Colonic mucosa (tissue), 4 donors: ENCODE results near the gene MUCL3. TPM values are rescaled to one million over a fixed set of nuclear protein-coding genes. Genes with fewer than 3 reads are reported as not detected.

ENCODE experiments used
- DNase-seq: peaks from one replicate; pipeline ENCODE4 v3.0.0-alpha.2; 2020
- H3K27ac ChIP-seq: fragments of 200-600 bp; one replicate; pipeline ENCODE4 v1.8.0; 2021
- H3K27me3 ChIP-seq: fragments of 200-600 bp; one replicate; pipeline ENCODE4 v1.8.0; 2021
- H3K36me3 ChIP-seq: fragments of 200-600 bp; one replicate; pipeline ENCODE4 v1.8.0; 2021
- H3K4me1 ChIP-seq: fragments of 200-600 bp; one replicate; pipeline ENCODE4 v1.8.0; 2021; ENCODE audit warnings: mild to moderate bottlenecking
- H3K4me3 ChIP-seq: fragments of 200-600 bp; one replicate; pipeline ENCODE4 v1.8.0; 2021
- H3K9ac ChIP-seq, 2 donors: one replicate each; pipeline ENCODE4 v1.7.0; 2013; ENCODE audit warnings: control low read depth in 2 of 2, low read depth in 2 of 2, low read length in 2 of 2
- H3K9me3 ChIP-seq: fragments of 200-600 bp; one replicate; pipeline ENCODE4 v1.8.0; 2021
- CTCF ChIP-seq: fragments of 200-600 bp; IDR thresholded peaks from one replicate; pipeline ENCODE4 v1.8.0; 2022; ENCODE audit warnings: antibody characterized with exemption, mild to moderate bottlenecking
- intact Hi-C: fragments of 100-400 bp; cut with DNase I; formaldehyde crosslinking; loops from one replicate; pipeline ENCODE4 v1.14.1; 2022
- total RNA-seq, 2 donors: library from RNA; stranded (reverse); fragmentation: NEBNext Ultra II Directional in 1 of 2; extraction: Animal tissue kit (Norgen Biotek cat#: 25700) in 1 of 2; gene quantifications; one replicate each; pipeline ENCODE4 v1.2.1, GENCODE V29; 2021
- donor health status: healthy.
- donor health status: DM: no; HTN: no; CAD: no.
- donor health status: DM: no; HTN: no; CAD: no.

The MUCL3 gene
- total RNA-seq: under 1 TPM in 1 of 2 donors, not detected in 1; 0.30 TPM

- Histone ChIP-seq H3K4me1 (no peaks in the 10 kb centered on the region), H3K4me3 (no peak within 1 kb of the TSS), H3K9me3 (no peaks in the 10 kb centered on the region), H3K9ac (no peak within 1 kb of the TSS), H3K27ac (no peak within 1 kb of the TSS), H3K27me3 (no peaks in the 10 kb centered on the region), H3K36me3 (no peaks in the 10 kb centered on the region)
- intact Hi-C loops: no loop called here
- no peak for TF ChIP-seq CTCF
- DNase-seq: peak; percentile 25
Observed at GRCh38 chr6:30940361-30940986, at the start of gene MUCL3. MUCL3 (plus strand) TSS chr6:30940973; CDS start chr6:30941000, 27 bp downstream.

- Histone ChIP-seq H3K4me3 (no peak overlapping the region), H3K36me3 (peaks cover 12% of the 10 kb centered on the region)
- intact Hi-C loops: no loop called here
Observed at GRCh38 chr6:30891450-30891723, 49.4 kb upstream of the MUCL3 start.

GRCh38 chr6:30891816-30892538 is 48.8 kb upstream of the MUCL3 start:
- no peaks in the 10 kb centered on the region for H3K4me1 ChIP-seq
- H3K9ac ChIP-seq: no peak overlapping the region
- H3K36me3 ChIP-seq: peaks cover 12% of the 10 kb centered on the region
- no peaks in the 10 kb centered on the region for H3K9me3 ChIP-seq
- intact Hi-C loops: no loop called here
- no peak overlapping the region for H3K4me3 ChIP-seq
- no peak for DNase-seq
- H3K27me3 ChIP-seq: no peaks in the 10 kb centered on the region
- TF ChIP-seq CTCF: no peak
- no peak overlapping the region for H3K27ac ChIP-seq

More at GRCh38 chr6:30891450-30891723, 49.4 kb upstream of the MUCL3 start:
- no peak for TF ChIP-seq CTCF
- Histone ChIP-seq H3K4me1 (peaks cover under 1% of the 10 kb centered on the region), H3K27me3 (no peaks in the 10 kb centered on the region), H3K9ac (no peak overlapping the region), H3K9me3 (no peaks in the 10 kb centered on the region), H3K27ac (no peak overlapping the region)
- no peak for DNase-seq

- TF ChIP-seq CTCF: no peak
- no peak for DNase-seq
- Histone ChIP-seq H3K9me3 (no peaks in the 10 kb centered on the region), H3K4me1 (no peaks in the 10 kb centered on the region), H3K27ac (no peak overlapping the region), H3K27me3 (no peaks in the 10 kb centered on the region), H3K4me3 (no peak overlapping the region), H3K36me3 (peaks cover 19% of the 10 kb centered on the region), H3K9ac (no peak overlapping the region)
- intact Hi-C loops: no loop called here
Observed at GRCh38 chr6:30893001-30893591, 47.7 kb upstream of the MUCL3 start.

- Histone ChIP-seq H3K9ac (no peak overlapping the region), H3K27me3 (no peaks in the 10 kb centered on the region), H3K4me1 (no peaks in the 10 kb centered on the region), H3K27ac (no peak overlapping the region), H3K9me3 (no peaks in the 10 kb centered on the region), H3K4me3 (no peak overlapping the region), H3K36me3 (peaks cover 19% of the 10 kb centered on the region)
- intact Hi-C loops: no loop called here
- no peak for DNase-seq
- TF ChIP-seq CTCF: no peak
Observed at GRCh38 chr6:30893666-30894065, 47.1 kb upstream of the MUCL3 start.
